ENCODE measurements around the gene CDC45.
"Not testable (repeated sequence)": the region's sequence is repeated elsewhere in the genome, so short reads cannot be mapped to it uniquely, and the experiment has no call there.

Gene CDC45

DNA sequence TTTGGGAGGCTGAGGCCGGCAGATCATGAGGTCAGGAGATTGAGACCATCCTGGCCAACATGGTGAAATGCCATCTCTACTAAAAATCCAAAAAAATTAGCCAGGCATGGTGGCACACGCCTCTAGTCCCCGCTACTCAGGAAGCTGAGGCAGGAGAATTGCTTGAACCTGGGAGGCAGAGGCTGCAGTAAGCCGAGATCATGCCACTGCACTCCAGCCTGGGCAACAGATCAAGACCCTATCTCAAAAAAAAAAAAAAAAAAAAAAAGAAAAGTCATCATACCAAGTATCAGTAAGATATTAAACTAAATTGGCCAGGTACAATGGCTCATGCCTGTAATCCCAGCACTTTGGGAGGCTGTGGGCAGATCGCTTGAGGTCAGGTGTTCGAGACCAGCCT, 51.6 kb downstream of the CDC45 start:
- not testable (repeated sequence) for DNase-seq

DNA sequence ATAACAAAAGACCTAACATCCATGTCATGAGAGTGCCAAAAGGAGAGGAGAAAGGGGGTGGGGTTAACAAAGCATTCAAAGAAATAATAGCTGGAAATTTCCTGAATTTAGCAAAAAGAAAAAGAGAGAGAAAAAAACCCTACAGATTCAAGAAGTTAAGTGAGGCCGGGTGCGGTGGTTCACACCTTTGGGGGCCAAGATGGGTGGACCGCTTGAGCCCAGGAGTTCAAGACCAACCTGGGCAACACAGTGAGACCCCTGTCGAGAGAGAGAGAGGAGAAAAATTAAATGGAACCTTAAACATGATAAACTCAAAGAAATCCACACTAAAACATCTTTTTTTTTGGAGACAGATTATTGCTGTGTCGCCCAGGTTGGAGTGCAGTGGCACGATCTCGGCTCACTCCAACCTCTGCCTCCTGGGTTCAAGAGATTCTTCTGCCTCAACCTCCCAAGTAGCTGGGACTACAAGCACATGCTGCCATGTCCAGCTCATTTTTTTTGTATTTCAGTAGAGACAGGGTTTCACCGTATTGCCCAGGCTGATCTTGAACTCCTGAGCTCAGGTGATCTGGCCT, 53.4 kb downstream of the CDC45 start:
- no peak for DNase-seq

DNA sequence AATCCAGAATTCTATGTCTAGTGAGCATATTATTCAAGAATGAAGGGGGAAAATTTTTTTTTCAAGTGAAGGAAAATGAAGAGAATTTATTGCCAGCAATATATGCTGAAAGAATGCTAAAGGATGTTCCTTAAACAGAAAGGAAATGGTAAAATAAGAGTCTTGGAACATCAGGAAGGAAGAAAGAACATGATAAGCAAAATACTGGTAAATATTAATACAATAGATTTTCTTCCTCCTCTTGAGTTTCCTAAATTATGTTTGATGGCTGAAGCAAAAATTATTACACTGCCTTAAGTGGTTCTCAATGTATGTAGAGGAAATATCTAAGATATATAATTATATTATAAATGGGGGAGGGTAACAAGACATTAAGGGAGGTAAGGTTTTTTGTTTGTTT, 54.1 kb downstream of the CDC45 start:
- DNase-seq, result no peak

DNA sequence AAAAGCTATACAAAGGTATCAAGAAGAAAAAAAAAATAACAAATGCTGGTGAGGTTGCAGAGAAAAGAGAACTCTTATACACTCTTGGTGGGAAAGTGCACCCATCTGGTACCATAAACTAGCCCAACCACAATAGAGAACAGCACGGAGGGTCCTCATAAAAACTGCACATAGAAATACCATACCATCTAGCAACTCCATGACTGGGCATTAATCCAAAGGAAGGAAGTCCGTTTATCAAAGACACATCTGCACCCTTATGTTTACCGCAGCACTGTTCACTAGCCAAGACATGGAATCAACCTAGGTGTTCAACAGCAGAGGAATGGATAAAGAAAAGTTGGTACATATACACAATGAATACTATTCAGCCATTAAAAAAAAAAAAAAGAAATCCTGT, 55.3 kb downstream of the CDC45 start:
- no peak for DNase-seq

DNA sequence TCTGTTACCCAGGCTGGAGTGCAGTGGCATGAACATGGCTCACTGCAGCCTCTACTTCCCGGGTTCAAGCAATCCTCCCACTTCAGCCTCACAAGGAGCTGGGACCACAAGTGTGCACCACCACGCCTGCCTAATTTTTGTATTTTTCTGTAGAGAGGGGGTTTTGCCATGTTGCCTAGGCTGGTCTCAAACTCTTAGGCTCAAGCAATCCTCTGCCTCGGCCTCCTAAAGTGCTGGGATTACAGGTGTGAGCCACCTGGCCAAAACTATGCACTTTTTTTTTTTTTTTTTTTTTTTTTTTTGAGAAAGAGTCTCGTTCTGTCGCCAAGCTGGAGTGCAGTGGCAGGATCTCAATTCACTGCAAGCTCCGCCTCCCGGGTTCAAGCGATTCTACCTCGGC, 56.8 kb downstream of the CDC45 start:
- DNase-seq, result no peak

DNA sequence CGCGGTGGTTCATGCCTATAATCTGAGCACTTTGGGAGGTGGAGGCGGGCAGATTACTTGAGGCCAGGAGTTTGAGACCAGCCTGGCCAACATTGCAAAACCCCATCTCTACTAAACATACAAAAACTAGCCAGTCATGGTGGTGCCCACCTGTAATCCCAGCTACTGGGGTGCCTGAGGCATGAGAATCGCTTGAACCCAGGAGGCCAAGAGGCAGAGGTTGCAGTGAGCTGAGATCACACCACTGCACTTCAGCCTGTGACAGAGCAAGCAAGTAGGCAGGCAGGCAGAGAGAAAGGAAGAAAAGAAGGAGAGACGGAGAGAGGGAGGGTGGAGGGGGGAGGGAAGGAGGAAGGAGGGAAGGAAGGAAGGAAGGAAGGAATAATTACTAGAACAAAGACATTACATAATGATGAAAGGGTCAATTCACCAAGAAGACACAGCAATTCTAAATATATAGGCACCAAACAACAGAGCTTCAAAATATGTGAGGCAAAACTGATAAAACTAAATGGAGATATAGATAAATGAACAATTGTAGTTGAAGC, 58.3 kb downstream of the CDC45 start:
- DNase-seq, result no peak

DNA sequence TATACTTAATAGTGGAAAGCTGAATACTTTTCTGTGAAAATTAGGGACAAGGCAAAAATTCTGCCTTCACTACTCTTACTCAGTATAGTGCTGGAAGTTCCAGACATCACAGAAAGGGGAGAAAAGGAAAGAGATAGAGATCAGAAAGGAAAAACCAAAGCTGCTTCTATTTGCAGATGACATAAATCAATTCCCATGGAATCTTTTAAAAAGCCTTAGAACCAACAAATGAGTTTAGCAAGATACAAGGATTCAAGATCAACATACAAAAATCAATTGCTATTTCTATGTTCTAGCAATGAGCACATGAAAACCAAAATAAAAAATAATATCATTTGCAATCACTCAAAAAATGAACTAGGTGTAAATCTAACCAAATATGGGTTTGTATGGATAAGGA, 60.7 kb downstream of the CDC45 start:
- DNase-seq, result no peak

DNA sequence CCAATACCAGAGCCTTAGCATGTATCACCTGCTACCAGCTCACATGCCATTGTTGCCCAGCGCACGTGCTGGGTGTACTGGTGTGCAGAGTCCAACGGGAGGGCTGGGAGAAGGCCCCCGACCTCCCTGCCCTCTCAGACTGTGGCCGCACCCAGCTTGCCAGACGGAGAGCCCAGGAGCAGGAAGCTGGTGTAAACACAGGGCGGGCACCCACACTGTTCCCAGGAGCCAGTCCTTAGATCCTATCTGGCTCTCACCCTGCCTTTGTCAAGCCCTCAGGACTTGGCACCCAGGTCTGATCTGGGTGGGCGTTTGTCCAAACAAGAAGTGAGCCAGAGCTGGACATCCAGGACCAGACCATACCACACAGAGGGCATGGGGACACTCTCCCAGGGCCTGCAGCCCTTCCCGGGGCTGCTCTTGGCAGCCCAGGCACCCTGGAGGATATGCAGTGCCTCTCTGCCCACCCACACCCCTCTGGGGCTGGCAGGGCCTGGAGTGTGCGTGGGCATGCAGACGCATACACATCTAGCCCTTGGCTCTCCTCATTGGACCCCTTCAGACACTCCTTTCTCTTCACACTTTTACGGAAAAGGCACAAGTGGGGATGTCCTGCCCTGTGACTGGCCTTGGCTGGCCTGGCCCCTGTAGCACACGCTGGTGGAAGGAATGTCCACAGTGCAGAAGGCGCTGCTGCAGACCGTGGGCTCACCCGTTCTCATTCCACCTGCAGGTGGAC, 64.4 kb downstream of the CDC45 start:
- DNase-seq, result no peak

DNA sequence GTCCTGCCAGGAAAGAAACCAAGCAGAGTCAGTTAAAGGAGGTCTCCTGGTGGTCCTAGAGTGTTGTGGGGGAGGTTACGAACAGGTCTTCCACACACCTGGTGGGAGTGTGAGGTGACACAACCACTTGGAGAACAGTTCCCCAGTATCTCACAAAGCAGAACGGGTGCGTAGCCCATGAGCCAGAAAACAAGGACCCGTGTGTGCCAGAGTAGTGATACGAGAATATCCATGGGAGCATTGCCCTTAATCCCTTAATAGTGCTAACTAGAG, 66.2 kb downstream of the CDC45 start:
- no peak for DNase-seq

DNA sequence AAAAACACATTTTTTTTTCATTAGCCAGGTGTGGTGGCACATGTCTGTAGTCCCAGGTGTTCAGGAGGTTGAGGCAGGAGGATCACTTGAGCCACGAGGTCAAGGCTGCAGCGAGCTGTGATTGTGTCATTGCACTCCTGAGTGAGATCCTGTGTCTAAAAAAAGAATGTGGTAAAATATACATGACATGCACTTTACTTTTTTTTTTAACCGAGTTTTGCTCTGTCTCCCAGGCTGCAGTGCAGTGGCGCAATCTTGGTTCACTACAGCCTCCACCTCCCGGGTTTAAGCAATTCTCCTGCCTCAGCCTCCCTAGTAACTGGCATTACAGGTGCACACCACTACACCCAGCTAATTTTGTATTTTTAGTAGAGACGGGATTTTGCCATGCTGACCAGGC, 67.0 kb downstream of the CDC45 start:
- no peak for DNase-seq

DNA sequence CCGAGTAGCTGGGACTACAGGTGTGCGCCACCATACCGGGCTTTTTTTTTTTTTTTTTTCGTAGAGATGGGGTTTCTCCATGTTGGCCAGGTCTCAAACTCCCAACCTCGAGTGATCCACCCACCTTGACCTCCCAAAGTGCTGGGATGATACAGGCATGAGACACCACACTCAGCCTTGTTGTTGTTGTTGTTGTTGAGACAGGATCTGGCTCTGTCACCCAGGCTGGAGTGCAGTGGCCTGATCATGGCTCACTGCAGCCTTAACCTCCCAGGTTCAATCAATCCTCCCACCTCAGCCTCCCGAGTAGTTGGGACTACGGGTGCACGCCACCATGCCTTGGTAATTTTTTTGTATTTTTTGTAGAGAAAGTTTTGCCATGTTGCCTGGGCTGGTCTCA, 67.9 kb downstream of the CDC45 start:
- no peak for DNase-seq

DNA sequence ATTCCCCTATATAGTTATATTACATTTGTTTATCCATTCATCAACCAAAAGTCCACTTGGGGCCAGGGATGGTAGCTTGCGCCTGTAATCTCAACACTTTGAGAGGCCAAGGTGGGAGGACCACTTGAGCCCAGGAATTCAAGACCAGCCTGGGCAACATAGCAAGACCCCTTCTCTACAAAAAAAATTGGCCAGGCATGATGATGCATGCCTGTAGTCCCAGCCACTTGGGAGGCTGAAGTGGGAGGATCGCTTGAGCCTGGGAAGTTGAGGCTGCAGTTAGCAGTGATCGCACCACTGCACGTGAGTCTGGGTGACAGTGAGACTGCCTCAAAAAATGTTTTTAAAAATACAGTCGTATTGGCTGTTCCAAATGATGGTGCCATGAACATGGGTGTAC, 68.7 kb downstream of the CDC45 start:
- DNase-seq, result not testable (repeated sequence)

DNA sequence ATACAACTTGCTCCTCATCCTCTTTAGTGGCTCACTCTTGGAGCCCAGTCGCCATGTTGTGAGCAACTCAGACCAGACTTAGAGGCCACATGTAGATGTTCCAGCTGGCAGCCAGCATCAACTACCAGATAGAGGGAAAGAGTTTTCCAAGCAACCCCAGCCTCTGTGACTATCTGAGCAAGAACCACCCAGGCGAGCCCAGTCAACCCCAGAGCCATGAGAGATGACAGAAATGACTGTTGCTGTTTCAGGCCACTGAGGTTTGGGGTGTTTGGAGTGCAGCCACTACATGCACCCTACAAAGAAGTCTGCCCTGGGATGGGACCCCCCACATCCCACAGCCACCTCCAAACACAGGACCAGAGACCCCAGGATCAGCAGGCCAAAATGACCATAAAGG, 69.2 kb downstream of the CDC45 start:
- DNase-seq, result no peak

DNA sequence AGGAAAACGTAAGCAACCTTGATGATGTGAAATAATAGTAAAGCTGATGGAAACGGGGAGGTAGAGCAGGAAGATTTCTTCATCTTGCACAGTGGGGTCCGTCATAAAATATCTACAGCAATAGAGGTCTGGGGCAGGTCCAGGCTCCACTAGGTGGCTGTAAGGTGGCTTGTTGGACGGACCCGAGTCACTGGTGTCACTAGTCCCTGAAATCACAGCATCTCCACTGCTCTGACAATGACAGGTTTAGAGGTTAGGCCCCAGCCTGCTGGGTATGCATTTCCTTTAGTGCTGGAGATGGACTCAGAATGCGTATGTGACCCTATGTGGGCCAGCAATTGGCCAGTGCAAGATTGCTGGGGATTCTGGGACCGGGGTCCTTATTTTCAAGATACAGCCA, 69.7 kb downstream of the CDC45 start:
- no peak for DNase-seq

DNA sequence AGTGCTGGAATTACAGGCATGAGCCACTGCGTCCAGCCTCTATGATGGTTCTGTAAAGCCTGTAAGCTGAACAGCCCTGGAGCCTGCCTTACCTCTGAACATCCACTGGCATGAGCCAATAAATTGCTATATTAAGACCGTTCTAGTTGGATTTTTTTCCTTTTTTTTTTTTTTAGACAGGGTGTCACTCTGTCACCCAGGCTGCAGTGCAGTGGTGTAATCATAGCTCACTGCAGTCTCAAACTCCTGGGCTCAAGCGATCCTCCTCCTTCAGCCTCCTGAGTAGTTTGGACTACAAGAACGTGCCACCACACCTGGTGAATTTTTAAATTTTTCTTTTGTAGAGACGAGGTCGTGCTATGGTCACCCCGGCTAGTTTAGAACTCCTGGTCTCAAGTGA, 70.7 kb downstream of the CDC45 start:
- no peak for DNase-seq

DNA sequence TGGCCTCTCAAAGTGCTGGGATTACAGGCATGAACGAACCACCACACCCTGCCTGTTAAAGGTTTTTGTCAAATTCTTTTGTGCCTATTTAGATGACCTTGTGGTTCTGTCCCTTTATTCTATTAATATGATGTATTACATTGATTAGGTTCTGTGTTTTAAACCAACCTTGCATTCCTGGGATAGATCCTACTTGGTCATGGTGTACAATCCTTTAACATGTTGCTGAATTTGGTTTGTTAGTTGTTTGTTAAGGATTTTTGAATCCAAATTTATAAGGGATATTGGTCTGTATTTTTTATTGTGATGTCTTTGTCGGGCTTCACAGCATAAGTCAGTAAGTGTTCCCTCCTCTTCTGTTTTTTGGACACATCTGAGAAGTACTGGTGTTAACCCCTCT, 73.5 kb downstream of the CDC45 start:
- no peak for DNase-seq

DNA sequence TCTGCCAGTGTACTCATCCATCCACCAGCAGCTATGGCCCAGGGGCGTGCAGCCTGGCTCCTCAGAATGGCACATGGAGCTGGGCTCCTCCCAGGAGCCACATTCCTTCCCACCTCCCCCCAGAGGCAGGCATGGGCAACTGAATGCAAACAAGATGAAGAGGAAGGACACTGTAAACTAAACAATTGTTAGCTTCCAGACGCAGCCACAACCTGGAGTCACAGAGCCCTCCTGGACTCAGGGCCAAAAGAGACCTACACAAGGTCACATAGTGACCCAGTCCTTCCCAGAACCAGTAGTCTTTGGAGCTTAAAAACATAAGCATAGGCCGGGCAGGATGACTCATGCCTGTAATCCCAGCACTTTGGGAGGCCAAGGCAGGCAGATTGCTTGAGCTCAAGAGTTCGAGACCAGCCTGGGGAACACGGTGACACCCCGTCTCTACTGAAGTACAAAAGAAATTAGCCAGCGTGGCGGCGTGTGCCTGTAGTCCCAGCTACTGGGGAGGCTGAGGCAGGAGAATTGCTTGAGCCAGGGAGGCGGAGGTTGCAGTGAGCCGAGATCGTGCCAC, 75.2 kb downstream of the CDC45 start:
- no peak for DNase-seq

DNA sequence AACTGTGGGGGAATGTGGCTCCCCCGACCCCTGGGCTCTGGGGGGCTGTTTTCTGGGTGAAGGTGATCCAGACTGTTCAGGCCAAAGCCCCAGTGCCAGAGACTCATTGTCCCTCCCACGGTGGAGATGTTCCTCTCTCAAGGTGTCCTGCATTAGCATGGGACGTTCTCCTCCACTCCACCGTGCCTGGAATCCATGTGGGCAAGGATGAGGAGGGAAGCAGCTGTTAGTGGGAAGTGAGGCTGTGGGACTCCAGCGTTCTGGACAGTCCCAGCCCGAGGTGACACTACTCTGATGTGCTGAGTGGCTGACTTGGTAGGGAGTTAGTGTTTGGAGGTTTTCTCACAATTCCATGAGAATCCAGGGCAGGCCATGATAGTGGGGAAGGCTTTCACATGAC, 75.9 kb downstream of the CDC45 start:
- no peak for DNase-seq

DNA sequence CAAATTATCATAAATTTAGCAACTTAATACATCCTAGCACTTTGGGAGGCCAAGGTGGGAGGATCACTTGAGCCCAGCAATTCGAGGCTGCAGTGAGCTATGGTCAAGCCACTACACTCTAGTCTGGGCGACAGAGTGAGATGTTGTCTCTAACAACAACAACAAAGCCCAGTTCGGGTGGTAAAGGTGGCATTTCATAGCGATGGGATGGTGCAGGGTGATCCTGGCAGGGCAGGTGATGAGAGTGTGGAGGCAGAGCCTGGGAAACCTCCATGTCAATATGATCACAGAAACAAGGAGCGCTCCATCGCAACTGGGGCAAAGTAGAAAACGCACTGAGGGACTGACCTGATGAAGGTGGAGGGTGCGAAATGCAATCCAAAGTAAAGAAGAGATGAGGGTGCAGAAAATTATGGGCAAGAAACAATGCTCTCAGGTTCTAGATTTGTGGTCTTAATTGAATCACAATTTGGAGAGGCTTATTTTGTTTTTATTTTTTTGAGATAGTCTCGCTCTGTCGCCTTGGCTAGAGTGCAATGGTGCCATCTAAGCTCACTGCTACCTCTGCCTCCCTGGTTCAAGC, 77.3 kb downstream of the CDC45 start:
- no peak for DNase-seq

DNA sequence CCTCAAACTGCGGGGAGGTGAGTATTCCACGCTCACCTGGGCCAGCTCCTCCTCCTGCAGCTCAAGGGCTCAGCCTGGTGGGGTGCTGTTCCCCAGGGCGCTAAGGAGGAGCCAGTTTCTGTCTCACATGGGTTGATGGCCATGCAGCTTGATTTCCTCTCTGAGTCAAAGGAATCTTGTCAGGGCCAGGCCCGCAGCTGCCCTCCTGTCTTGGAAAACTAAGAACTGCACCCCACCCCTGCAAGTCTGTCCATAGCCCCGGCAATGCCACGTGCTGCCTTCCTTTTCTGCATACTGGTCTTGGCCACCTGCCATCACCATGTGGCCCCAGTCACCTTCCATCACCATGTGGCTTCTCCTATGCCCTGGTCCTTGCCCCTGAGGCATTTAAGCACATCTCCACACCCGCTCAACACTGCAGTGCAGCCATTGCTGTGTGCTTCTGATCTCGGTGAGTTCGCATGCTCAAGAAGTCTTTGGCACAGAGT, 79.6 kb downstream of the CDC45 start:
- DNase-seq, result no peak

DNA sequence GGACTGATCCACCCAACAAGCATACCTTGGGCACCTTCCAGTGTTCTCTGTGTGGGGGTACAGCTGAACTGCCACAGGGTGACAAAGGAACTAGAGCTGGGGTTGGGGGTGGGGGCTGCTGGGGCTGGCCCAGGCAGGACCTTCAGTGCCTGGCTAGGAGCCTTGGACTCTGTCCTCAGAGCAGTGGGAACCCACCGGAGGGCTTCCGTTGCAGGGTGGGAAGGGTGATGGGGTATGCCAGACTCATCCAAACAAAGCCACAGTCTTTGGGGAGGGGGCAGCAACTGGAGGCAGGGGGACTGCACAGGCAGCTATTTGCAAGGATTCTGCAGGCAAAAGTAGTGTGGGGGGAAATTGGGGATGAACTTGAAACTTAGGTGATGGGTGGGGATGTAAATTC, 80.2 kb downstream of the CDC45 start:
- DNase-seq, result no peak

DNA sequence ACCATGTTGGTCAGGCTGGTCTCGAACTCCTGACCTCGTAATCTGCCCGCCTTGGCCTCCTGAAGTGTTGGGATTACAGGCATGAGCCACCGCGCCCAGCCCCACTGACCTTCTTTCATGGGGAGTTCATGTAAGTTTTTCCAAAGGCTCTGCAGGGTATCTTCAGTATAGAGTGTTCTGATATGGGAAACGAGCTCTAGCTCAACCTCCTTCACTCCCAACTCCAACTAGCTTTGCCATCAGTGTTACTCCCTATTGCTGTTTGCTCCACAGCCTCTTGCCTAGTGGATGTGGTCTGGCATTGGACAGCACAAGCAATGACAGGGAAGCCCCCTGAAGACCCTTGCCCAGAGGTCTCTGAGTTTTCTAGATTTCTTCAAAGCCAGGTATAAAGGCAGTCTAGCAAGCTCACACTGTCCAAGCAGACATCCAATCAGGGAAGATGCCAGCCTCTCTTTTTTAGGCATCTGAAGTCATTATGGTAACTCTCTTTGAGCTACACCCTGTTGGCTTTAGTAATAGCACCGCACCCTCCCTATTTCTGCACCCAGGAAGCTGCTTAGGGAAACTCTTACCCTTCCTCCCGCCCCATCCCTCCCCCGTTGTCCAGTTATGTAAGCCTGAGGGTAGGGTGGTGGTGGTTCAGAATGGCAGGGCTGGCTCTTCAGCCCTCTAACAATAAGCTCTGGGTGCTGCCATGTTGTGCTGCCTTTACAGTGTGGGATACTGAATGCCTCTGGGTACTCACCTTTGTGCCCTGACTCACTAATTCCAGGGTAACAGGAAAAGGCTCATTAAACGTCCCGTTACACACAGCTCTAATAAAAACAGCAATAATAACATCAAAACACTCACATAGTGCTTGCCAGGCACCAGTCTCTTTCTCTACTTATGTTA, 85.9 kb downstream of the CDC45 start:
- no peak for DNase-seq
